CD14-positive monocyte (primary cell): ENCODE data around the gene ORAI1. TPM values are rescaled to one million over a fixed set of nuclear protein-coding genes. Genes with fewer than 3 reads are reported as not detected.

Experiments
- DNase-seq, 3 donors: peaks; one replicate each; pipeline ENCODE4 v3.0.0-alpha.2; 2011 to 2022
- H2AFZ ChIP-seq: 2 replicates; pipeline ENCODE4 v1.6.0; 2012; ENCODE audit warnings: mild to moderate bottlenecking, low read depth, low read length, inconsistent platforms; ENCODE audit not compliant: insufficient read depth, poor library complexity, severe bottlenecking
- H3K27ac ChIP-seq, 2 donors: 1 replicate in 1 of 2; 2 replicates in 1 of 2; pipeline ENCODE4 v1.5.1; 2012 to 2013; ENCODE audit warnings: low read length in 2 of 2, control low read depth in 1 of 2, inconsistent platforms in 1 of 2, low read depth in 1 of 2, mild to moderate bottlenecking in 1 of 2
- H3K27me3 ChIP-seq, 2 donors: one replicate each; pipeline versions ENCODE4 v1.6.0 to v1.6.1; 2011 to 2013; ENCODE audit warnings: low read length in 2 of 2; ENCODE audit not compliant: control insufficient read depth in 2 of 2, insufficient read depth in 2 of 2
- H3K36me3 ChIP-seq, 2 donors: replicated peaks in 1 of 2; 1 replicate in 1 of 2; 2 replicates in 1 of 2; pipeline versions ENCODE4 v1.5.1 to v1.6.1; 2012 to 2013; ENCODE audit warnings: low read length in 2 of 2, control low read depth in 1 of 2, inconsistent platforms in 1 of 2, mild to moderate bottlenecking in 1 of 2; ENCODE audit not compliant: insufficient read depth in 2 of 2, control insufficient read depth in 1 of 2
- H3K4me1 ChIP-seq, 2 donors: 1 replicate in 1 of 2; 2 replicates in 1 of 2; pipeline versions ENCODE4 v1.5.1 to v1.6.1; 2012 to 2013; ENCODE audit warnings: low read length in 2 of 2, control low read depth in 1 of 2, inconsistent platforms in 1 of 2, mild to moderate bottlenecking in 1 of 2, moderate library complexity in 1 of 2; ENCODE audit not compliant: insufficient read depth in 2 of 2, control insufficient read depth in 1 of 2
- H3K4me2 ChIP-seq: replicated peaks from 2 replicates; pipeline ENCODE3; 2012; ENCODE audit warnings: low read length, moderate library complexity, mild to moderate bottlenecking; ENCODE audit not compliant: poor library complexity, severe bottlenecking; ENCODE audit errors: extremely low read depth
- H3K4me3 ChIP-seq, 3 experiments: fragments of 200-600 bp in 1 of 3; sonication (generic) in 1 of 3; replicated peaks in 1 of 3; 1 replicate in 2 of 3; 2 replicates in 1 of 3; pipeline ENCODE4 v1.5.1; 2011 to 2013; ENCODE audit warnings: low read length in 3 of 3, mild to moderate bottlenecking in 3 of 3, control low read depth in 2 of 3, low read depth in 2 of 3, inconsistent platforms in 1 of 3, moderate library complexity in 1 of 3
- H3K79me2 ChIP-seq: 2 replicates; pipeline ENCODE4 v1.6.0; 2012; ENCODE audit warnings: mild to moderate bottlenecking, control low read depth, inconsistent platforms, low read length, moderate library complexity; ENCODE audit not compliant: insufficient read depth
- H3K9ac ChIP-seq: 2 replicates; pipeline ENCODE4 v1.6.0; 2017; ENCODE audit warnings: low read length, mild to moderate bottlenecking; ENCODE audit not compliant: insufficient read depth, poor library complexity, severe bottlenecking
- H3K9me3 ChIP-seq, 2 donors: replicated peaks in 1 of 2; 1 replicate in 1 of 2; 2 replicates in 1 of 2; pipeline versions ENCODE4 v1.5.1 to v1.6.1; 2012 to 2013; ENCODE audit warnings: low read length in 2 of 2, control low read depth in 1 of 2; ENCODE audit not compliant: control insufficient read depth in 1 of 2, insufficient read depth in 1 of 2
- H4K20me1 ChIP-seq: 2 replicates; pipeline ENCODE4 v1.6.0; 2012; ENCODE audit warnings: mild to moderate bottlenecking, low read length, control low read depth, moderate library complexity; ENCODE audit not compliant: insufficient read depth
- H3K27ac Mint-ChIP-seq, 7 donors: one replicate each; pipeline ENCODE4 v1.8.0; 2020; ENCODE audit warnings: mild to moderate bottlenecking in 7 of 7, mixed read lengths in 7 of 7, moderate library complexity in 6 of 7, inconsistent platforms in 2 of 7
- H3K27me3 Mint-ChIP-seq, 3 donors: one replicate each; pipeline ENCODE4 v1.8.0; 2021 to 2022; ENCODE audit warnings: low read depth in 3 of 3, mild to moderate bottlenecking in 3 of 3, mixed read lengths in 3 of 3, moderate library complexity in 3 of 3, inconsistent platforms in 1 of 3
- H3K36me3 Mint-ChIP-seq, 2 donors: one replicate each; pipeline ENCODE4 v1.8.0; 2020; ENCODE audit warnings: mixed read lengths in 2 of 2, inconsistent platforms in 1 of 2, mild to moderate bottlenecking in 1 of 2
- H3K4me1 Mint-ChIP-seq: one replicate; pipeline ENCODE4 v1.8.0; 2020; ENCODE audit warnings: mild to moderate bottlenecking, mixed read lengths
- H3K4me3 Mint-ChIP-seq, 2 donors: one replicate each; pipeline ENCODE4 v1.8.0; 2020; ENCODE audit warnings: mild to moderate bottlenecking in 2 of 2, mixed read lengths in 2 of 2, moderate library complexity in 1 of 2
- H3K9me3 Mint-ChIP-seq, 7 donors: one replicate each; pipeline ENCODE4 v1.8.0; 2020 to 2022; ENCODE audit warnings: mixed read lengths in 7 of 7, mild to moderate bottlenecking in 6 of 7, moderate library complexity in 6 of 7, inconsistent platforms in 2 of 7
- CTCF ChIP-seq: fragments of 200-600 bp; IDR thresholded peaks from one replicate; pipeline ENCODE4 v1.8.0; 2022; ENCODE audit warnings: antibody characterized with exemption, mild to moderate bottlenecking
- WGBS: methylation state at CpG from one replicate; pipeline ENCODE4 v1.1.5; 2013; ENCODE audit warnings: missing lambda C conversion rate; ENCODE audit not compliant: insufficient coverage; 5-methylcytosine and 5-hydroxymethylcytosine counted together
- intact Hi-C, 2 donors: fragments of 100-400 bp; cut with micrococcal nuclease; formaldehyde crosslinking; loops; one replicate each; pipeline versions ENCODE4 v1.15.0 to v1.15.1; 2023
- polyA plus RNA-seq, 3 donors: library from polyadenylated mRNA; depleted of rRNA in 1 of 3; unstranded in 2 of 3; stranded (reverse) in 1 of 3; fragments of 300-500 nt in 2 of 3; fragments of >200 nt in 1 of 3; fragmentation: Illumina TruSeq in 2 of 3; gene quantifications; 1 replicate in 2 of 3; 2 replicates in 1 of 3; pipeline ENCODE4 v1.2.3, GENCODE V29; 2012 to 2021

The ORAI1 gene
- polyA plus RNA-seq, 3 donors, result 36.4 to 77.9 (median 54.6) TPM

- 90% methylated on average over 17 of the region's 18 CpGs for WGBS
- peak; percentile 73 for TF ChIP-seq CTCF
- H3K27me3 ChIP-seq, result no peaks in the 10 kb centered on the region
- H3K36me3 ChIP-seq, result peaks cover 0 to 2% of the 10 kb centered on the region in 2 donors
- no peak overlapping the region for H3K9ac ChIP-seq
- intact Hi-C loops, result loop anchor here in 1 of 2 donors (5.0 kb wide), 1 partner anchor 172 kb away; no protein-coding TSS in a partner anchor
- no peak overlapping the region for H3K4me3 ChIP-seq
- H3K4me1 Mint-ChIP-seq, result peaks cover 49% of the 10 kb centered on the region
- H3K9me3 ChIP-seq, result no peaks in the 10 kb centered on the region
- no peaks in the 10 kb centered on the region for H4K20me1 ChIP-seq
- peaks cover 0 to 6% (median 5%) of the 10 kb centered on the region in 3 donors for H3K27me3 Mint-ChIP-seq
- H3K4me3 Mint-ChIP-seq, result no peak overlapping the region
- H3K27ac Mint-ChIP-seq, result peak overlapping the region in 5 of 7 donors; percentile 20 to 79 (median 60)
- H2AFZ ChIP-seq, result no peak overlapping the region
- peak in 2 of 3 donors; percentile 19 to 31 for DNase-seq
- peaks cover 0 to 2% (median 0%) of the 10 kb centered on the region in 7 donors for H3K9me3 Mint-ChIP-seq
- no peak overlapping the region for H3K27ac ChIP-seq
- H3K36me3 Mint-ChIP-seq, result peaks cover 10 to 15% of the 10 kb centered on the region in 2 donors
- no peak overlapping the region for H3K4me2 ChIP-seq
- peaks cover 30% of the 10 kb centered on the region for H3K79me2 ChIP-seq
- peaks cover 38 to 48% of the 10 kb centered on the region in 2 donors for H3K4me1 ChIP-seq
Observed at GRCh38 chr12:121668750-121669520, 42.6 kb downstream of the ORAI1 start.

- H3K79me2 ChIP-seq, result peaks cover 25% of the 10 kb centered on the region
- no peak for TF ChIP-seq CTCF
- Mint-ChIP-seq H3K36me3 (peaks cover 9 to 15% of the 10 kb centered on the region in 2 donors), H3K4me1 (peaks cover 45% of the 10 kb centered on the region), H3K4me3 (no peak within 1 kb of the TSS), H3K27ac (peak within 1 kb of the TSS in 5 of 7 donors; percentile 60 to 79 (median 61)), H3K9me3 (peaks cover 0 to 2% (median 0%) of the 10 kb centered on the region in 7 donors), H3K27me3 (peaks cover 0 to 6% (median 5%) of the 10 kb centered on the region in 3 donors)
- no peak within 1 kb of the TSS for H3K27ac ChIP-seq
- 97% methylated on average over 4 of the region's 5 CpGs for WGBS
- intact Hi-C loops, result loop anchor here in 1 of 2 donors (5.0 kb wide), 1 partner anchor 172 kb away; no protein-coding TSS in a partner anchor
- no peak within 1 kb of the TSS for H2AFZ ChIP-seq
- no peaks in the 10 kb centered on the region for H4K20me1 ChIP-seq
- H3K9me3 ChIP-seq, result no peaks in the 10 kb centered on the region
- H3K4me2 ChIP-seq, result no peak within 1 kb of the TSS
- DNase-seq, result no peak
- H3K4me1 ChIP-seq, result peaks cover 34 to 45% of the 10 kb centered on the region in 2 donors
- no peak within 1 kb of the TSS for H3K9ac ChIP-seq
- H3K4me3 ChIP-seq, result no peak within 1 kb of the TSS
- peaks cover 0 to 2% of the 10 kb centered on the region in 2 donors for H3K36me3 ChIP-seq
- no peaks in the 10 kb centered on the region for H3K27me3 ChIP-seq
Observed at GRCh38 chr12:121669521-121669900, 43.2 kb downstream of the ORAI1 start, which contains the start of gene MORN3. MORN3 (minus strand) TSS chr12:121669654; CDS start chr12:121669483, 171 bp downstream.
